HG02943 (cell line): ENCODE results near the gene SREBF1.

Experiments
- ATAC-seq: cut with Tn5 transposase; IDR thresholded peaks from one replicate; pipeline ENCODE4 v1.9.1; 2021; ENCODE audit warnings: mild to moderate bottlenecking, low read depth, moderate library complexity; ENCODE audit not compliant: unreplicated experiment

SREBF1 gene

DNA sequence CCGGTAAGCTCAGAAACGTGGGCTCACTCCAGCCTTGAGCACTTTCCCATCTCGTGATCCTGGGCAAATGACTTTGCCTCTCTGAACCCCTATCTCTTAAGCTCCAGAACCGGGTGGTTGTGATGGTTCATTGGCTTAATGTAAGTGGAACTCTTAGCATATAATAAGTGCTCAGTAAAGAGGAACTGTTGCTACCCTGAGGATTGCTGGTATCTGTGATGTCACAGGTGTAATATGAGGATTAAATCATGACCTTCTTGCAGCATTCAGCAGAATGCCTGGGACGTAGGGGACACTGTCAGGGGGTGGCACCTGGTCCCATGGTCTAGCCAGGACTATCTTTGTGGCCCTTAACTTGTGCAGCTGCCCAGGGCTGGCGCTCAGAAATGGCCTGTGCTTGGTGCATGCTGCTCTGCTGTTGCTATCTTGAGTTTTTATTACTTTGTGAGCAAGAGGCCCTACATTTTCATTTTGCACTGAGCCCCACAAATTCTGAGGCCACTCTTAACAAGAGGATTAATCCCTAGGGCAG is 68.8 kb downstream of the SREBF1 start:
- ATAC-seq, result no peak

- no peak for ATAC-seq
Measured at GRCh38 chr17:17767154-17767869, 69.5 kb downstream of the SREBF1 start.

DNA sequence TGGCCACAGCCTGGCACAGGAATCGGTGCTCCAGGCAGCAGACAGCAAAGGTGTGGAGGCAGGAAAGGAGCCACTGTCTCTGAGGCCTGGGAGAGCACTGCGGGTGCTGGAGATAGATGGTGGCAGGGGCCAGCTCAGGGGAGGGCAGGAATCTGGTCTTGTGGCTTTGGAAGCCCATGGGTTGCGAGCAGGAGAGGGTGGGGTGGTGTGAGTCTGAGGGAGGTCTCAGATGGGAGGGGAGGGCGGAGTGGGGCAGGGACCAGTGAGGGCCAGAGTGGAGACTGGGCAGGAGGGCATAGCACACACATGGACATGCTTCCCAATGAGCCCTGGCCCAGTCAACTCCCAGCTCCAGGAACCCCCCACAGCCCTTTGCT is 70.1 kb downstream of the SREBF1 start:
- ATAC-seq, result no peak

- no peak for ATAC-seq
Measured at GRCh38 chr17:17766077-17766743, 70.6 kb downstream of the SREBF1 start.

GRCh38 chr17:17765359-17766076 is 71.3 kb downstream of the SREBF1 start:
- ATAC-seq, result no peak

DNA sequence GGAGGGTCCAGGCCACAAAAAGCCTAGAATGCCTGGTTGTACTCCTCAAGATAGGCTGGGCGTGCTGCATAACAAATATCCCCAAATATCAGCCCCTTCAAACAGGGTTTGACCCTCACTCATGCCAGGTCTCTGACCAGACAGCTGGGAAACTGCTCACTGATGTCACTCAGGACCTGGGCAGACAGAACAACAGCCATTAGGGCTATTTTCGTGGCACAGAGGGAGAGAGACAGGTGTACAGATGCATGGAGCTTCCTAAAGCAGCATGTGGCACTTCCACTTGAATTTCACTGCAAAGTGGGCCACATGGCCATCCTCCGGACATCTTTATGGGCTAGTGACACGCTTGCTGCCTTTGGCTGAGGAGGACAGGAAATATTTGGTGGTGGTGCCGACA is 73.1 kb downstream of the SREBF1 start:
- ATAC-seq, result no peak

DNA sequence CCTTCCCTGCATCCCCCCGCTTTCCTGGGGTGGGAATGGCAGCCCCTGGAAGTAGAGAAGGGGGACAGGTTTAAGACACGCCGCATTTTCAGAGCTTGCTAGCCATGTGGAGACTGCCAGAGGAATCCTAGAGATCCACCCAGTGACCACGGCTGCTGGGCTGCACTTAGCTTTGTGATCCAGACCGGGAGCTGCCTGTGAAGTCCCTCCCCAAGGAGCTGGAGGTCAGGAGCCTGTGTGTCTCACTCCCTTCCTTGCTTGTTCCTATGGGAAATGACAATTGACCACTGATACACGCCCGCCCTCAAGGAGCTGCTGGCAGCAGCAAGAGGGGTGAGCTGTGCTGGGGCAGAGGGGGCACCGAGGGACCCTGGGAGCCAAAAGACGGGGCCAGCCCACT is 73.7 kb downstream of the SREBF1 start:
- no peak for ATAC-seq

GRCh38 chr17:17762744-17763105 is 74.1 kb downstream of the SREBF1 start:
- no peak for ATAC-seq
